Left kidney (tissue), 2 donors: ENCODE measurements around the gene RAX2. TPM values are rescaled to one million over a fixed set of nuclear protein-coding genes. Genes with fewer than 3 reads are reported as not detected.

Experiments used
- DNase-seq: peaks from one replicate; pipeline ENCODE4 v3.0.0-alpha.2; 2013
- polyA plus RNA-seq: library from polyadenylated mRNA; unstranded; fragments of 120-200 nt; gene quantifications from one replicate; pipeline ENCODE4 v1.2.1, GENCODE V29; 2013; ENCODE audit not compliant: insufficient read length

Gene RAX2
- polyA plus RNA-seq, 1 donor, result not detected

GRCh38 chr19:3801412-3802096, 29.5 kb upstream of the RAX2 start:
- DNase-seq, result peak; percentile 41

- DNase-seq, result no peak
Observed at GRCh38 chr19:3800996-3801395, 29.0 kb upstream of the RAX2 start.

GRCh38 chr19:3798137-3798536, 26.1 kb upstream of the RAX2 start:
- no peak for DNase-seq

GRCh38 chr19:3796358-3796757, 24.3 kb upstream of the RAX2 start:
- DNase-seq, result no peak

GRCh38 chr19:3793799-3794198, 21.8 kb upstream of the RAX2 start:
- DNase-seq, result no peak

GRCh38 chr19:3792114-3792513, 20.1 kb upstream of the RAX2 start:
- DNase-seq, result no peak

- DNase-seq, result no peak
Observed at GRCh38 chr19:3790941-3791340, 18.9 kb upstream of the RAX2 start.

- DNase-seq, result no peak
Observed at GRCh38 chr19:3790209-3790734, 18.2 kb upstream of the RAX2 start.

GRCh38 chr19:3788996-3789778, 17.2 kb upstream of the RAX2 start:
- DNase-seq, result no peak

GRCh38 chr19:3785938-3786824, 14.2 kb upstream of the RAX2 start, which contains the start of gene MATK:
TSS of gene MATK (minus strand) at chr19:3786381. CDS start at chr19:3785135, 1,246 bp downstream.
- no peak for DNase-seq

GRCh38 chr19:3785451-3785937, 13.5 kb upstream of the RAX2 start:
- no peak for DNase-seq

- no peak for DNase-seq
Observed at GRCh38 chr19:3784607-3785450, 12.8 kb upstream of the RAX2 start.

- no peak for DNase-seq
Observed at GRCh38 chr19:3783660-3784584, 11.9 kb upstream of the RAX2 start.

- DNase-seq, result no peak
Observed at GRCh38 chr19:3782903-3783302, 10.9 kb upstream of the RAX2 start.

- no peak for DNase-seq
Observed at GRCh38 chr19:3782330-3782729, 10.3 kb upstream of the RAX2 start.

GRCh38 chr19:3781603-3782002, 9.6 kb upstream of the RAX2 start:
- DNase-seq, result no peak

GRCh38 chr19:3780786-3781304, 8.8 kb upstream of the RAX2 start:
- DNase-seq, result no peak

- DNase-seq, result no peak
Observed at GRCh38 chr19:3778899-3779723, 7.1 kb upstream of the RAX2 start.
